Calu3 (cell line): ENCODE results near the gene NDNF. TPM values are rescaled to one million over a fixed set of nuclear protein-coding genes. Genes with fewer than 3 reads are reported as not detected.

Source experiments
- BruUV-seq: library from RNA; stranded (reverse); fragments of 400-500 nt; replicated peaks from 2 replicates; lab custom pipeline; 2021; lab: Mats Ljungman, UMichigan
- CTCF ChIA-PET: fragments of 300-600 bp; sonication (Branson Sonifier 250); formaldehyde crosslinking; loops from one replicate; lab custom pipeline; 2022; ENCODE audit warnings: antibody characterized with exemption; lab: Charles Lee
- DNase-seq: peaks from one replicate; pipeline ENCODE4 v3.0.0; 2022
- H3K27ac Mint-ChIP-seq: one replicate; pipeline ENCODE4 v1.8.0; 2022; ENCODE audit warnings: mixed read lengths; ENCODE audit not compliant: unreplicated experiment
- H3K27me3 Mint-ChIP-seq: one replicate; pipeline ENCODE4 v1.8.0; 2022; ENCODE audit warnings: mixed read lengths; ENCODE audit not compliant: unreplicated experiment
- H3K36me3 Mint-ChIP-seq: one replicate; pipeline ENCODE4 v1.8.0; 2022; ENCODE audit warnings: mild to moderate bottlenecking, moderate library complexity, mixed read lengths; ENCODE audit not compliant: insufficient read depth, unreplicated experiment
- H3K4me1 Mint-ChIP-seq: one replicate; pipeline ENCODE4 v1.8.0; 2022; ENCODE audit warnings: mild to moderate bottlenecking, low read depth, mixed read lengths; ENCODE audit not compliant: unreplicated experiment
- H3K4me3 Mint-ChIP-seq: one replicate; pipeline ENCODE4 v1.8.0; 2022; ENCODE audit warnings: mild to moderate bottlenecking, low read depth, moderate library complexity, mixed read lengths; ENCODE audit not compliant: unreplicated experiment
- H3K9me3 Mint-ChIP-seq: one replicate; pipeline ENCODE4 v1.8.0; 2022; ENCODE audit warnings: low read depth, mixed read lengths; ENCODE audit not compliant: unreplicated experiment
- intact Hi-C: fragments of 100-400 bp; cut with micrococcal nuclease; formaldehyde crosslinking; loops from one replicate; pipeline ENCODE4 v1.10.0; 2022; ENCODE audit not compliant: unreplicated experiment
- total RNA-seq: library from RNA; stranded (reverse); gene quantifications from 2 replicates; pipeline ENCODE4 v1.2.3, GENCODE V29; 2022
- TF ChIP-seq, protein P1 (sequence below): fragments of 200-600 bp; IDR thresholded peaks from one replicate; pipeline ENCODE4 v1.8.0; 2022; ENCODE audit warnings: antibody characterized with exemption; ENCODE audit not compliant: unreplicated experiment

NDNF gene
- total RNA-seq, 1 experiment from 2014 or later, result 0.66 TPM

- no peak for DNase-seq
- H3K9me3 Mint-ChIP-seq, result no peaks in the 10 kb centered on the region
- no peak overlapping the region for H3K27ac Mint-ChIP-seq
- H3K27me3 Mint-ChIP-seq, result no peaks in the 10 kb centered on the region
- intact Hi-C loops, result no loop called here
- TF ChIP-seq, protein P1, sequence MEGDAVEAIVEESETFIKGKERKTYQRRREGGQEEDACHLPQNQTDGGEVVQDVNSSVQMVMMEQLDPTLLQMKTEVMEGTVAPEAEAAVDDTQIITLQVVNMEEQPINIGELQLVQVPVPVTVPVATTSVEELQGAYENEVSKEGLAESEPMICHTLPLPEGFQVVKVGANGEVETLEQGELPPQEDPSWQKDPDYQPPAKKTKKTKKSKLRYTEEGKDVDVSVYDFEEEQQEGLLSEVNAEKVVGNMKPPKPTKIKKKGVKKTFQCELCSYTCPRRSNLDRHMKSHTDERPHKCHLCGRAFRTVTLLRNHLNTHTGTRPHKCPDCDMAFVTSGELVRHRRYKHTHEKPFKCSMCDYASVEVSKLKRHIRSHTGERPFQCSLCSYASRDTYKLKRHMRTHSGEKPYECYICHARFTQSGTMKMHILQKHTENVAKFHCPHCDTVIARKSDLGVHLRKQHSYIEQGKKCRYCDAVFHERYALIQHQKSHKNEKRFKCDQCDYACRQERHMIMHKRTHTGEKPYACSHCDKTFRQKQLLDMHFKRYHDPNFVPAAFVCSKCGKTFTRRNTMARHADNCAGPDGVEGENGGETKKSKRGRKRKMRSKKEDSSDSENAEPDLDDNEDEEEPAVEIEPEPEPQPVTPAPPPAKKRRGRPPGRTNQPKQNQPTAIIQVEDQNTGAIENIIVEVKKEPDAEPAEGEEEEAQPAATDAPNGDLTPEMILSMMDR, result no peak
- CTCF ChIA-PET, result no interaction called here
- no peaks in the 10 kb centered on the region for H3K36me3 Mint-ChIP-seq
- no peaks in the 10 kb centered on the region for H3K4me1 Mint-ChIP-seq
- H3K4me3 Mint-ChIP-seq, result no peak overlapping the region
- BruUV-seq, result no TSS peak
These were observed 7.9 kb downstream of the NDNF start for GRCh38 chr4:121064482-121064881.

DNA sequence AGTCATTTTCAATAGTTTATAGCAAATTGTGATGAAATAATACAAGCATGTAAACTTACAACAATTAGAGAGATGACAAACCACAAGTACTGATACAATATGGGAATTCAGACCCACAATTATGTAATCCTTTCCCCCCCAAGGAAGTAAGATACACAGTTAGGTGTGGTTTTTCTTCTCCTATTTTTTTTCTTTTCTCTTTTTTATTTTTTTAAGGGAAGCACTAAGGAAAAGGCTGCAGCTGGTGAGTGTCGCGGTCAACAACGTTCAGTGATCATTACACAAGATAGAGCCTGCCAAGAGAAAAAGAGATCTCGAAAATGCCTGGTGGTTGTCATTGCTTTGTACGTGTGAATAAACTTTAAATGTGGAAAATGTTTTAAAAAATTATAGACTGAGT, 9.8 kb downstream of the NDNF start:
- no peaks in the 10 kb centered on the region for H3K4me1 Mint-ChIP-seq
- intact Hi-C loops, result no loop called here
- no peaks in the 10 kb centered on the region for H3K36me3 Mint-ChIP-seq
- DNase-seq, result no peak
- BruUV-seq, result no TSS peak
- TF ChIP-seq, protein P1, result no peak
- H3K9me3 Mint-ChIP-seq, result no peaks in the 10 kb centered on the region
- no peaks in the 10 kb centered on the region for H3K27me3 Mint-ChIP-seq
- no peak overlapping the region for H3K27ac Mint-ChIP-seq
- no peak overlapping the region for H3K4me3 Mint-ChIP-seq
- CTCF ChIA-PET, result no interaction called here

DNA sequence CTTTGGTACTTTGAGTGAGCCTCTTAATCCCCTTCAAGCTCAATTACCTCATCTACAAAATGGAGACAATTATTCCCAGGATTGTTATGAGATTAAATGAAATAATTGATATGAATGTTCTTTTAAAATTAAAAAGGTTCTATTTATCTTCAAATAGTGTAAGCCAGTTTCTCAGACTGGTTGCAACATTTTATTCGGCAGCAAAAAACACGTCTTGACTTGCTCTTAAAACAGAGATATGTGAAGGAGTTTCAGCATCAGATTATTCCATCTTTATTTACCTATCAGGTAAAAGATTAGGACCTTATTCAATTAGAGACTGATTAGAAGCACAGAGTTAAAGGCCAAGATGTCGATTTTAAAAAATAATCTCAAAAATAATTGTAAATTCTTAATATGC, 10.5 kb downstream of the NDNF start:
- H3K27me3 Mint-ChIP-seq, result no peaks in the 10 kb centered on the region
- H3K27ac Mint-ChIP-seq, result no peak overlapping the region
- H3K36me3 Mint-ChIP-seq, result no peaks in the 10 kb centered on the region
- H3K9me3 Mint-ChIP-seq, result no peaks in the 10 kb centered on the region
- H3K4me1 Mint-ChIP-seq, result no peaks in the 10 kb centered on the region
- CTCF ChIA-PET, result no interaction called here
- H3K4me3 Mint-ChIP-seq, result no peak overlapping the region
- DNase-seq, result no peak
- no TSS peak for BruUV-seq
- TF ChIP-seq, protein P1, result no peak
- intact Hi-C loops, result no loop called here

GRCh38 chr4:121061215-121061614, 11.1 kb downstream of the NDNF start:
- no peak for DNase-seq
- Mint-ChIP-seq H3K36me3 (no peaks in the 10 kb centered on the region), H3K4me3 (no peak overlapping the region), H3K9me3 (no peaks in the 10 kb centered on the region), H3K27ac (no peak overlapping the region), H3K4me1 (no peaks in the 10 kb centered on the region), H3K27me3 (no peaks in the 10 kb centered on the region)
- CTCF ChIA-PET, result no interaction called here
- TF ChIP-seq, protein P1, result no peak
- intact Hi-C loops, result no loop called here
- no TSS peak for BruUV-seq
